GM19455 (cell line): Measurements from ENCODE around the gene TFDP2.
A peak's percentile ranks its signal among the peaks of the same experiment; 100 is the strongest.
"Not testable (repeated sequence)": the region's sequence is repeated elsewhere in the genome, so short reads cannot be mapped to it uniquely, and the experiment has no call there.

Experiments used
- ATAC-seq: cut with Tn5 transposase; IDR thresholded peaks from one replicate; pipeline ENCODE4 v1.9.1; 2021; ENCODE audit not compliant: unreplicated experiment

Gene TFDP2

DNA sequence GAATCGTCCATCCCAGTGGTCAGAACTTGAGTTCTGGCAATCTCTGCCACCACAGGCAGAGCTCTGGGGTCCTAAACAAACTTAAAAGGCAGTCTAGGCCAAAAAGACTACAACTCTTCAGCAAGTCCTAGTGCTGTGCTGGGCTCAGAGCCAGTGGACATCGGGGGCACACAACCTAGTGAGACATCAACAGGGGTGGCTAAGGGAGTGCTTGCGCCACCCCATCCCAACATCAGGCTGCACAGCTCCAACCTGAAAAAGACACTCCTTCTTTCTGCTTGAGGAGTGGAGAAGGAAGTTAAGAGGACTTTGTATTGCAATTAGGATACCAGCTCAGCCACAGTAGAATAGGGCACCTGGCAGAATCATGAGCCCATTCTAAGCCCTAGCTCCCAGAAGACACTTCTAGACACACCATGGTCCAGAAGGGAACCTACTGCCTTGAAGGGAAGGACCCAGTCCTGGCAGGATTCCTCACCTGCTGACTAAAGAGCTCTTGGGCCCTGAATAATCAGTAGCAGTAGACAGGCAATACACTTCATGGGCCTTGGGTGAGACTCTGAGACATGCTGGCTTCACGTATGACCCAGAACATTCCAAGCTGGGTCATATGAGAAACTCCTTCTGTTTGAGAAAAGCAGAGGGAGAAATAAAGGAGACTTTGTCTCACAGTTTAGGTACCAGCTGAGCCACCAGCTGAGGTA, 72.0 kb downstream of the TFDP2 start:
- no peak for ATAC-seq

DNA sequence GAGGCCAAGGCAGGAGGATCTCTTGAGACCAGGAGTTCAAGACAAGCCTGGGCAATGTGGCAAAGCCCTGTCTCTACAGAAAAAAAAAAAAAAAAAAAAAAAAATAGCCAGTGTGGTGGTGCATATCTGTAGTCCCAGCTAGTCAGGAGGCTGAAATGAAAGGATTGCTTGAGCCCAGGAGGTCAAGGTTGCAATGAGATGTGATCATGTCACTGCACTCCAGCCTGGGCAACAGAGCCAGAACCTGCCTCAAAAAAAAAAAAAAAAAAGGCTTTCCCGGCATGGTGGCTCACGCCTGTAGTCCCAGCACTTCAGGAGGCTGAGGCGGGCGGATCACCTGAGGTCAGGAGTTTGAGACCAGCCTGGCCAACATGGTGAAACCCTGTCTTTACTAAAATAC, 73.7 kb downstream of the TFDP2 start:
- ATAC-seq = not testable (repeated sequence)

DNA sequence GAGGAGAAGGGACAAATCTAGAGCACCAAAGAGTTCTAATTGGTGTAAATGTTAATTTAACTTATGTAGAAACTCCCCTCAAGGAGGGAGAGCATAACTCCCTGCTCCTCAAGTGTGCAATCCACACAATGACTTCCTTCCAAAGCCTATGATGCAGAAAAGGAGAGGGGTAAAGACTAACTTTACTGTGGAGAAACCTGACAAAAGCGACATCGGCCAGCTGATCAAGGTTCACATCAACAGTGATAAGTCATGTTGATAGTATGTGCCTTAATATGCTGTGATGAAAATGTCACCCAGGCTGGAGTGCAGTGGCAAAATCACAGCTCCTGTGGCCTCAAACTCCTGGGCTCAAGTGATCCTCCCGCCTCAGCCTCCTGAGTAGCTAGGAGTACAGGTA, 76.5 kb downstream of the TFDP2 start:
- no peak for ATAC-seq

DNA sequence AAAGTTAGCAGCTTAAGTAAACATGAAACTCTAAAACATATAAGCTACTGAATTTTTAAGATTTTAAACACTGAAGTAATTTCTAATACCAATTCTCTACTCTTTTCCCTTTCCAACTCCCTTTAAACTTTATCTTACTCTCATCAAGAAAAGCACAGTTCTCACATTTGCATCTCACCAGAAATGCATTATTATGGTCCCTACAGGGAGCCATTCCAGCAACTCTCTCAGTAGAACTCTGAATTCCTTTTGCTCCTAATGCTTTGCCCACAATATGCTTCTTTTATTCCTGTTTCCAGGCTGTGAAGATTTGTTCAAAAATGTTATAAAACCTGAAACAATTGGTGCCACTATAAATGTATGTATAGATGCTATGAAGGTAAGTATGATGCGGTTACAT, 83.4 kb downstream of the TFDP2 start:
- ATAC-seq = no peak

DNA sequence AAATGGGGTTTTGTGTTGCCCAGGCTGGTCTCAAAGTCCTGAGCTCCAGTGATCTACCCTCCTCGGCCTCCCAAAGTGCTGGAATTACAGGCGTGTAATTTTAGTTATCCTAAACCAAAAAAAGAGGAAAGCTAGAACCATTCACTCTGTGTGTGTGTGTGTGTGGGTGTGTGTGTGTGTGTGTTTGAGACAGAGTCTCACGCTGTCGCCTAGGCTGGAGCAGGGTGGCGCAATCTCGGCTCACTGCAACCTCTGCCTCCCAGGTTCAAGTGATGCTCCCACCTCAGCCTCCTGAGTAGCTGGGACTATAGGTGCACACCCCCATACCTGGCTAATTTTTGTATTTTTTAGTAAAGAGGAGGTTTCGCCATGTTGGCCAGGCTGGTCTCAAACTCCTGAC, 84.0 kb downstream of the TFDP2 start:
- no peak for ATAC-seq

DNA sequence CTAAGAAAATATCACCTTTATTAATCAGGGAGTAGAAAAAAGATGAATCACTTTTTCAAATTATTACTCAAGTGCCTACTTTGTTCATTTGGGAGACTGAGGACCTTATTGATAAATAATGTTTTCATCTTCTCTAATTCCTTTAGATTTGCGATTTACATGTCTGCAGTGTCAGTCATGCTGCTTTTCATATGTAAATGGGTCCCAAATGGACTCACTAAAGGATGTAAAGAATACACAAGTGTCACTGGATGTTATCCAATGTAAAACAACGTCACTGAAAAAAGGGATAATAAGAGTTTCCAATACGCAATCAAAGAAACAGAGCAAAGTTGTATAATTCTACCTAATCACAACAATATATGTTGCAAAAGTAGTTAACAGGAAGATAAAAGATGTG, 84.9 kb downstream of the TFDP2 start:
- ATAC-seq = no peak

DNA sequence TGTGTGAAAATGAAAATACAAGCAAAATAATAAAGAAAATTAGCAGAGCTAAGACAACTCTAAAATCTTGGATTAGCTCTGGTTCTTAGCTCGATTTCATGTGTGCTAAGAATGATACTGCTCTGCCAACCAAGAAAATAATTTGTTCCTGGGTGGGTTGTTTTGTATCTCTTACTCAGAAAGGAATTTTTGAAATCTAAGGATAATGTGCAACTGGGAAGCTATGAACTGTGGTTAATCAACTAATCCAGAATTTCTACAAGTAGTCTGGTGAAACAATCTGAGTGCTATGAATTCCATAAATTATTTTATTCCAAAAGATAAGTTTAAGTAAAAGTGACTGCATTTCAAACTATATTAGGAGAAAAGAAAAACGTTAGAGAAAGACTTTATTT, 92.0 kb downstream of the TFDP2 start:
- ATAC-seq = no peak

DNA sequence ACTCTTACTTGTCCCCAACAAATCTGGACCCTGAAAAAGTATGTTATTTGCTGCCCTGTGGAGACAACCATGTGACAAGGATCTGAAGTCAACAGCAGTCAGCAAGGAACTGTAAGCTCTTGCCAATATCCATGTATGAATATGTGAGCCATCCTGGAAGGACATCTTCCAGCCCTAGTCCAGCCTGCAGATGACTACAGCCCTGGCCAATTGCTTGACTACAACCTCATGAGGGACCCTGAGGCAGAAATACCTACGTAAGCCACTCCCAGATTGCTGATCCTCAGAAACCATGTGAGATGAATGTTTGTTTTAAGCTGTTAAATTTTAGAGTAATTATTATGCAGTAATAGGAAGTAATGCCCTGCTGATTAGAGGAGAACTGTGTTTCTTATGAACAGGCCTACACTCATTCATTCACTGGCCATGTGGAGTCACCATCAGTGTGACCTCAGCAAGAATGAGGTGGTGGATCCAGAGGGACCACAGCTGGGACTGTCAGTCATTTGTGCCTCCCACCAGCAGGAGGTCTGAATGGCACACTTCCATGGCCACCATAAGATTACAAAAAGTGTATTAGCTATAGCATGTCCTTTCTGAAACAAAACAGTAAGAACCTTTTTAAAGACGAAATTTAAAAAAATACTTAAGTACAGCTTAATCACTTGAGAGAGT, 92.6 kb downstream of the TFDP2 start:
- no peak for ATAC-seq

DNA sequence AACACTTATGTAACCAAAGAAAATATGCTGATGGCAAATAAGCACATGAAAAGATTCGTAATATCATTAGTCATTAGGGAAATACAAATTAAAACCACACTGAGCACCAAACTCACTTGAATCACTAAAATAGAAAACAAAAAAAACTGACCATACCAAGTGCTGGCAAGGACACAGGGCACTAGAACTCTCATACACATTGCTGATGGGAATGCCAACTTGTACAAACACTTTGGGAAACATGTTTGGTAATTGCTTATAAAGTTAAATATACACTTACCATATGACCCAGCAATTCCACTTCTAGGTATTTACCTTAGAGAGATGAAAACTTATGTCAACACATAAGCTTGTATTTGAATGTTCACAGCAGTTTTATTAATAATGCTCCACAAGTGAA, 95.5 kb downstream of the TFDP2 start:
- ATAC-seq = no peak

DNA sequence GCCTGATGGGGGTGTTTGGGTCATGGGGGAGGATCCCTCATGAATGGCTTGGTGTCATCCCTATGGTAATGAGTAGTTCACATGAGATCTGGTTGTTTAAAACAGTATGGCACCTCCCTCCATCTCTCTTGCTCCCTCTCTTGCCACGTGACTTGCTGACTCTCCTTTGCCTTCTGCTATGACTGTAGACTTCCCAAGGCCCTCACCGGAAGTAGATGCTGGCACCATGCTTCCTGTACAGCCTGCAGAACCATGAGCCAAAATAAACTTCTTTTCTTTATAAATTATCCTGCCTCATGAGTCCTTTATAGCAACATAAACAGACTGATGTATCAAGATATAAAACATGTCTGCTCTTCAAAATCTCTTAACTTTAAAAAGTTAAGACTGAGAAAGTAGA, 96.1 kb downstream of the TFDP2 start:
- no peak for ATAC-seq

DNA sequence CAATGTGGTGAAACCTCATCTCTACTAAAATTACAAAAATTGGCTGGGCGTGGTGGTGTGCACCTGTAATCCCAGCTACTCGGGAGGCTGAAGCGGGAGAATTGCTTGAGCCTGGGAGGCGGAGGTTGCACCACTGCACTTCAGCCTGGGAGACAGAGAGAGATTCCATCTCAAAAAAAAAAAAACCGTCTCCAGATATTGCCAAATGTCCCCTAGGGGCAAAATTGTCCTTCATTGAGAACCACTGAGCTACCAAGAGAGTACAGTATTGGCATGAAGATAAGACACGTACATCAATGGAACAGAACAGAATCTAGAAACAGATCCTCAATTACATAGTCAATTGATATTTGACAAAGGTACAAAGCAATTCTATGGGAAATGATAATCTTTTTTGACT, 98.0 kb downstream of the TFDP2 start:
- ATAC-seq = no peak

DNA sequence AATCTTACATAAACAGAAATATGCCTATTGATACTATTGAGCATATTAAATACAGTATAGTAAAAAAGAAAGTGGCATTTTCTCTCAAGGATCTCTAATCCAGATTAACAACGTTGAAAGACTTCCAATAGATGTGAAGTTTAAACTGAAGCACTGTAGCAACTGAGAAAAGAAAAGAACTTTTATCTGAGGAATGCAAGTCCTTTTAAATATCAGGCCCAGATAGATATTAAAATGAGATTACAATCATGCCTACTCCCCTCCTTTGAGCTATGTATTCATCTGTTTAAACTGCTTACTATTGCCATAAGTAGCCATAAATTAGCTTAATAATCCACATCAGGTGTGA, 102.3 kb downstream of the TFDP2 start:
- no peak for ATAC-seq

DNA sequence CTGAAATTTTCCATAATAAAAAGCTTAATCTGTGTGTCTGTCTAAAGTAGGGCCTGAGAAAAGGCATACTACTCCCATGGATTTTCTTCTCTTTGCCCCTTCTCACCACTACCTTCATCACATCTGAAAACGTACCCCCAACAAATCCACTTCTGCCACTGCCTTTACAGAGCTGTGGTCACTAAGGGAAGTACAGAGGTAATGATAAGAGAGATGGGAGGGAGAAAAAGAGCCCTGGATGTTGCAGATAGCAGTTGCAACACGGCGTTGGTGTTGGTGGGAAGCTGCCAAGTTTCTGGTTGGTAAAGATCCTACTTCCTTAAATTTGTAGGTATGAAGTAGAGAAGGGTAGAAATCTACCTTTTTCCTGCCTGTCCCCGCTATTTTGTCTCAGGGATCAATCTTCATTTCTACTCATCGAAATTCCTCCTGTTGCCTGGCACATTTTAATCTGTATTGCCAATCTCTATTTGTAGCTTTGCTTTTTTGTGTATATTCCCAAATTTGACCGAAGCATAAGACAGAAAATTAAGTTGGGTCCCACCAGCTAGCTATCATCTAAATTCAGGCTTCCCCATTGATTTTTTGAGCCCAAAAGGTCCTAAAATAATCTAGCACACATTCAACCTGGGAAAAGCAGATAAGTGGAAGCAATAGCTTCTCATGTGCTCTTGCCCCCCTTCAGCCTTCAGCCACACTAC, 102.9 kb downstream of the TFDP2 start:
- no peak for ATAC-seq

DNA sequence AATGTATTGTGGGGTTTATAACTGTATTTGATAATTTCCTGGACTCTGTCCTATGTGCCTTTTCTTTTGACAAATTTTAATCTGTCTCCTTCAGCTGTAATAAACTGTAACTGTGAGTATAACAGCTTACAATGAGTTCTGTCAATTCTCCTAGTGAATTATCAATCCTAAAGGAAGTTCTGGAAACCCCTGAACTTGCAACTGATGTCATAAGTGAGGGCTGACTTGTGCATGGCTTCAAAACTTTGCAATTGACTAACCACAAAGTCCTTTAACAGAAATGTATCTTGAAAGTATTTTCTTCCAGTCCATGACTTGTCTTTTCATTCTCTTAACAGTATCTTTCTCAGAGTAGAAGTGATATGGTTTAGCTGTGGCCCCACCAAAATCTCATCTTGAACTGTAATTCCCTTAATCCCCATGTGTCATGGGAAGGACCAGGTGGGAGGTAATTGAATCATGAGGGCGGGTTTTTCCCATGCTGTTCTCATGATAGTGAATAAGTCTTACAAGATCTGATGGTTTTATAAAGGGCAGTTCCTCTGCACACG, 108.3 kb downstream of the TFDP2 start:
- no peak for ATAC-seq

DNA sequence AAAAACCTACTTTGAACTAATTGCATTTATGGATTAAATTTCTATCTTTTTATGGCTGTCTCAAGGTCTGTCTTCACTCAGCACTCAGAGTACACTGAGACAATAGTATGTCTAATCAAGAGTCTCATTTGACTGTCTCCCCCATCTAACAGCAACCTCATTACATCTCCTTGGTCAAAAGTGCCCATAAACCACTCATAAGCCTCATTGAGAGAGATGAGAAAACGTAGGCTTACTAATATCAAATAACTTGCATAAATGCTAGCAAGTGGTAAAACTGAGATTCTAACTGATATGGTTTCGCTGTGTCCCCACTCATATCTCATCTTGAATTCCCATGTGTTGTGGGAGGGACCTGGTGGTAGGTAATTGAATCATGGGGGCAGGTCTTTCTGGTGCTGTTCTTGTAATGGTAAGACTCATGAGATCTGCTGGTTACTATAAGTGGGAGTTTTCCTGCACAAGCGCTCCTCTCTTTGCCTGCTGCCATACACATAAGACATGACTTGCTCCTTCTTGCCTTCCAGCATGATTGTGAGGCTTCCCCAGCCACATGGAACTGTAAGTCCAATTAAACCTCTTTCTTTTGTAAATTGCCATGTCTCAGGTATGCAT, 113.9 kb downstream of the TFDP2 start:
- no peak for ATAC-seq

DNA sequence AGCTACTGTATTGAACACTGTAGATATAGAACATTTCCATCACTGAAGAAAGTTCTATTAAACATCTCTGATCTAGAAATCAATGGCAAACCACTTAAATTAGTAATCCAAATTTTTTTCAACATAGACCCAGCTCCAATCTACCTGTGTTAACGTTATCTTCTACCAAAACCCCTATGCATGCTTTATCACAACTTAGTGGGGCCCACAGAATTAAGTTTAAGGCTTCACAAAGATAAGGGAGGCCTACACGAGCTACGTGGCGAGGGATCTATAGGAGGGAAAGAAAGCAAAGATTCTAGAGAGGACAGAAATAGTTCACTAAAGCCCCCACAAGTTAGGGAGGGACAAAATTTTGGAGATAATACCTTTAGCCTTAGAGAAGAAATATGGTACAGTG, 116.1 kb downstream of the TFDP2 start:
- no peak for ATAC-seq

DNA sequence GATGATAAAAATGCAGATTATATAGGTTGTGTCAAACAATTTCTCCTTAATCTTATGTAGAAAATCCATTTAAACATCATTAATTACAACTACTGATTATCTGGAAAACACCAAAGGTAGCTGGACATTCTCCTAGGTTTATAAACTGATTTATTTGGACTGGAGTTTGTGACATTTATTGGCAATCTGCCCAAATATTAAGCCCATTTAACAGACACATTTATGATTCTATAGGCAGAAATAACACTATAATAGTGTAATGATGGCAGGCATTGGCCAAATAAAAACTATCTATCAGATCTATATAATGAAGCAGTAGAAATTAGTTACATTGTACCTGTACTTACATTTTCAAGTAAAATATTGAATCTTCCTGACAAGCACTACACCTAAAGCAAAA, 117.8 kb downstream of the TFDP2 start:
- no peak for ATAC-seq

DNA sequence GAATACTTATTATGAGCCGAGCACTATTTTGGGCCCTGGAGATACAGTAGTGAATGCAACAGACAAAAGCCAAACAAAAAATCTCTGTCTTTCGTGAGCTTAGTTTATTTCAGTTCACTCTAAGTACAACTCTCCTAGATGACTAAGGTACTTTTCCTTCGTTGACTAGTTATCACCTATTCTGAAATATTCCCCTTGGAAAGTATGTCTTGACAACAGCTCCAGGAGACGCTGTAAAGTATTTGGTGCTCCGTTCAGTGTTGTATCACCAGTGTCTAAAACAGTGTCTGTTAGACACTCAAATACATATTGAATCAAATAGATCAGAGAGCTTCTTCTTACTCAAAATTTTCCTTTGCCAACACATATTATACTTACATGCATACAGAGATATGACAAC, 119.6 kb downstream of the TFDP2 start:
- no peak for ATAC-seq

DNA sequence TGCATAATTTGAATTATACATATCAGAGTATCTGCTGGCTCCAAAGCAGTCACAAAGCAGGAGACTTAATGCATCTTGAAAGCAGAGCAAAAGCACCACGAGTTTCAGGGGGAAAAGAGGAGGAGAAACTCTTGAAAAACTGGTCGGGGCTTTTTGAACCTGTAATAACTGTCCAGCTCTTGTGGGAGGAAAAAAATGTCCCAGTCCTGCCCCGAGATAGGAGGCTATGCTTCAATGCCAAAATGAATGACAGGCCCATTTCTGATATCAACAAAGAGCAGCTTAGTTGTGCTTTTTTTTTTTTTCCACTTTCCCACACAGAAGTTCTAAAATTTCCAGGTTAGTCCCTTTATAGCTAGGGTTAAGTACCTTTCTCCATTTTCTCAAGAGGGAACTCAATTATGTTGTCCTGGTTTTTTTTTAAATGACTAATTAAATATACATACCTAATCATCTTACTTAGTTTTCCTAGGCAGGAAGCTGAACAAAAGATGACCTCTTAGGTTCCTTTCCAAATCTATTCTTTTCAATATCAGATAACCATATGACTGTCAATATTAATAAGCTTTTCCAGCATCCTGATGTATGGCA, 120.2 kb downstream of the TFDP2 start:
- ATAC-seq = no peak

DNA sequence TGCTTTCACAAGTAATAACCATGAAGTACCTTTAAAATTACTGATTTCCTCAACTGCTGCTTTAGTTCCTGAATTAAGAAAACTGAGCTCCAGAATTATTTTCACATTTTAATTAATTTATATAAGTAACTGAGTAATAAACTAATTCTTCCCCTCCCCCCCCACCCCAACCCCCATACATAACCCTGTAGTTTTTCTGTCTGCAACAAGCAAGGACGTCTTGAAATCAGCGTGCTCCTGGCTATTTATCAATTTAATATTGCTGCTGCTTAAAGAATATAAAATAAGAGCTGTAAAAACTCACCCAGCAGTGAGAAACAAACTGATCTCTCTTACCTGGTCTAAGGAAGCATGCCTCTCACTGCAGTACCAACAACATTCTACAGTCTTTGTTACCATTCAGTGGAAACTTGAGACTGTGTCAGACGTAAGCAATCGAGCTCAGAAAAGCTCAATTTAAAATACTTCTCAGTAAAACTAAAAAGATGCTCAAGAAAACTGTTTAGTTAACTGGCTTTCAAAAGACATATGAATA, 121.0 kb downstream of the TFDP2 start:
- peak; percentile 77 for ATAC-seq

DNA sequence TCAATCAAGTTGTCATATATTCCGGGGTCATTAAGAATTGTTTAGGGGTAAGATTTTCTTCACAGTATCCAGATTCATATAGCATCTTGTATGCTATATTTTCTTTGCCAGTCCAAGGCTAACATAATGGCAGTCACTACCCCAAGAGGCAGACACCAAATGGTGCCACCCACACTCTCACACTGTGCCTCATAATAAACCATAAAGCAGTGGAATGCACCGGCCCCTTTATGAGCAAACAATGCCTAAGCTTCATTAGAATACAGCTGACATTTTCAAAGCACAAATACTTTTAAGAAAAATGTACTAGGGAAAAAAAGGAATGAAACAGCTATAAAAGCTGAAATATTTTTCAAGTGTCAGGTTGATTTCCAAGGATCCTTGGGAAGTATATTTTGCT, 121.6 kb downstream of the TFDP2 start:
- ATAC-seq = peak; percentile 52
